SK-N-SH (cell line): ENCODE data around the gene SLC40A1.

Experiments used
- CHD2 ChIP-seq: fragments of 150-350 bp; IDR thresholded peaks from 2 replicates; pipeline ENCODE4 v1.6.1; 2018; ENCODE audit warnings: low read length; ENCODE audit not compliant: partially characterized antibody
- EZH2phosphoT487 ChIP-seq: fragments of 200-600 bp; sonication (generic); IDR thresholded peaks from 2 replicates; pipeline ENCODE4 v1.6.1; 2017; ENCODE audit warnings: low read depth, mixed run types, mild to moderate bottlenecking, antibody characterized with exemption, moderate library complexity, borderline replicate concordance
- GABPA ChIP-seq: IDR thresholded peaks from 2 replicates; pipeline ENCODE4 v1.4.0; 2012; ENCODE audit warnings: low read depth, mild to moderate bottlenecking
- MXI1 ChIP-seq: IDR thresholded peaks from 2 replicates; pipeline ENCODE4 v1.6.1; 2012; ENCODE audit warnings: mild to moderate bottlenecking, low read depth, low read length, improper control_type of control experiment
- RAD21 ChIP-seq: IDR thresholded peaks from 2 replicates; pipeline ENCODE4 v1.6.1; 2012; ENCODE audit warnings: mild to moderate bottlenecking, low read length
- RCOR1 ChIP-seq: fragments of 150-350 bp; IDR thresholded peaks from 2 replicates; pipeline ENCODE4 v1.6.1; 2017; ENCODE audit warnings: antibody characterized with exemption, low read length
- TAF1 ChIP-seq: IDR thresholded peaks from 2 replicates; pipeline ENCODE4 v1.6.1; 2012; ENCODE audit warnings: low read depth, mild to moderate bottlenecking, low read length, moderate library complexity, borderline replicate concordance
- YY1 ChIP-seq: IDR thresholded peaks from 2 replicates; pipeline ENCODE4 v1.4.0; 2012; ENCODE audit warnings: low read depth, mild to moderate bottlenecking
- TF ChIP-seq, protein P1 (sequence below): fragments of 200-600 bp; sonication (generic); IDR thresholded peaks from 2 replicates; pipeline ENCODE4 v1.6.1; 2017; ENCODE audit warnings: antibody characterized with exemption, mild to moderate bottlenecking, moderate library complexity

GRCh38 chr2:189579585-189580186 is 900 bp downstream of the SLC40A1 start:
- TF ChIP-seq GABPA: no peak
- TF ChIP-seq RCOR1: no peak
- TF ChIP-seq, protein P1, sequence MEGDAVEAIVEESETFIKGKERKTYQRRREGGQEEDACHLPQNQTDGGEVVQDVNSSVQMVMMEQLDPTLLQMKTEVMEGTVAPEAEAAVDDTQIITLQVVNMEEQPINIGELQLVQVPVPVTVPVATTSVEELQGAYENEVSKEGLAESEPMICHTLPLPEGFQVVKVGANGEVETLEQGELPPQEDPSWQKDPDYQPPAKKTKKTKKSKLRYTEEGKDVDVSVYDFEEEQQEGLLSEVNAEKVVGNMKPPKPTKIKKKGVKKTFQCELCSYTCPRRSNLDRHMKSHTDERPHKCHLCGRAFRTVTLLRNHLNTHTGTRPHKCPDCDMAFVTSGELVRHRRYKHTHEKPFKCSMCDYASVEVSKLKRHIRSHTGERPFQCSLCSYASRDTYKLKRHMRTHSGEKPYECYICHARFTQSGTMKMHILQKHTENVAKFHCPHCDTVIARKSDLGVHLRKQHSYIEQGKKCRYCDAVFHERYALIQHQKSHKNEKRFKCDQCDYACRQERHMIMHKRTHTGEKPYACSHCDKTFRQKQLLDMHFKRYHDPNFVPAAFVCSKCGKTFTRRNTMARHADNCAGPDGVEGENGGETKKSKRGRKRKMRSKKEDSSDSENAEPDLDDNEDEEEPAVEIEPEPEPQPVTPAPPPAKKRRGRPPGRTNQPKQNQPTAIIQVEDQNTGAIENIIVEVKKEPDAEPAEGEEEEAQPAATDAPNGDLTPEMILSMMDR: no peak
- no peak for TF ChIP-seq YY1
- TF ChIP-seq RAD21: no peak
- no peak for TF ChIP-seq MXI1
- no peak for TF ChIP-seq EZH2phosphoT487
- no peak for TF ChIP-seq TAF1
- TF ChIP-seq CHD2: no peak
